GM18499 (cell line): ENCODE results near the gene IREB2.
"Not testable (repeated sequence)": the region's sequence is repeated elsewhere in the genome, so short reads cannot be mapped to it uniquely, and the experiment has no call there.

Experiments used
- ATAC-seq: cut with Tn5 transposase; IDR thresholded peaks from one replicate; pipeline ENCODE4 v1.9.1; 2021; ENCODE audit warnings: moderate number of reproducible peaks; ENCODE audit not compliant: insufficient read depth, unreplicated experiment

IREB2 gene

GRCh38 chr15:78538358-78538757 is 100.3 kb downstream of the IREB2 start:
- ATAC-seq: no peak

GRCh38 chr15:78539464-78540140 is 101.6 kb downstream of the IREB2 start:
- ATAC-seq: not testable (repeated sequence)

GRCh38 chr15:78540141-78540870 is 102.3 kb downstream of the IREB2 start, which contains the start of gene PSMA4:
Gene PSMA4, plus strand, starts transcription at chr15:78540444. Its CDS starts 1,484 bp downstream, at chr15:78541928.
- ATAC-seq: no peak

- no peak for ATAC-seq
These were observed 103.1 kb downstream of the IREB2 start for GRCh38 chr15:78540871-78541743.

GRCh38 chr15:78541744-78542034 is 103.7 kb downstream of the IREB2 start:
- ATAC-seq: no peak

- ATAC-seq: no peak
These were observed 104.6 kb downstream of the IREB2 start for GRCh38 chr15:78542647-78543046.

- ATAC-seq: no peak
These were observed 112.2 kb downstream of the IREB2 start for GRCh38 chr15:78550194-78550593.

- ATAC-seq: no peak
These were observed 112.8 kb downstream of the IREB2 start for GRCh38 chr15:78550815-78551214.
